ENCODE data around the gene MAST1. TPM values are rescaled to one million over a fixed set of nuclear protein-coding genes. Genes with fewer than 3 reads are reported as not detected.
"Not testable (repeated sequence)": the region's sequence is repeated elsewhere in the genome, so short reads cannot be mapped to it uniquely, and the experiment has no call there.

MAST1 gene
- total RNA-seq, 1 donor from 2014 or later = 35.1 TPM

- DNase-seq = peak; percentile 76
Observed at GRCh38 chr19:12801466-12802266, 36.6 kb upstream of the MAST1 start, which contains the start of the genes PRDX2 and THSD8. PRDX2 (minus strand) TSS chr19:12801800; CDS start chr19:12801261, 539 bp downstream. THSD8 (plus strand) TSS chr19:12802069; CDS start chr19:12802072, 3 bp downstream.

GRCh38 chr19:12802267-12803106 is 35.8 kb upstream of the MAST1 start:
- DNase-seq = no peak

- DNase-seq = no peak
Observed at GRCh38 chr19:12804051-12804450, 34.3 kb upstream of the MAST1 start.

- peak; percentile 88 for DNase-seq
Observed at GRCh38 chr19:12806242-12807081, 31.9 kb upstream of the MAST1 start, which contains the start of gene RNASEH2A. RNASEH2A (plus strand) TSS chr19:12806584; CDS start chr19:12806674, 90 bp downstream.

GRCh38 chr19:12815088-12815487 is 23.2 kb upstream of the MAST1 start:
- no peak for DNase-seq

- not testable (repeated sequence) for DNase-seq
Observed at GRCh38 chr19:12817188-12817587, 21.1 kb upstream of the MAST1 start.

GRCh38 chr19:12817810-12818209 is 20.5 kb upstream of the MAST1 start:
- not testable (repeated sequence) for DNase-seq

- DNase-seq = no peak
Observed at GRCh38 chr19:12821761-12822160, 16.6 kb upstream of the MAST1 start.

- DNase-seq = no peak
Observed at GRCh38 chr19:12825254-12826131, 12.8 kb upstream of the MAST1 start.

- no peak for DNase-seq
Observed at GRCh38 chr19:12828494-12828893, 9.8 kb upstream of the MAST1 start.

GRCh38 chr19:12833418-12833737 is 4.9 kb upstream of the MAST1 start:
- DNase-seq = no peak

GRCh38 chr19:12833738-12834565 is 4.4 kb upstream of the MAST1 start:
- DNase-seq = peak; percentile 31

GRCh38 chr19:12834566-12834943 is 3.8 kb upstream of the MAST1 start, which contains the start of gene RTBDN:
RTBDN (minus strand) TSS chr19:12834579; CDS start chr19:12829979, 4,600 bp downstream.
- peak; percentile 70 for DNase-seq

- DNase-seq = no peak
Observed at GRCh38 chr19:12834976-12835757, 3.1 kb upstream of the MAST1 start.

GRCh38 chr19:12836529-12836863 is 1.8 kb upstream of the MAST1 start:
- DNase-seq = no peak

GRCh38 chr19:12837225-12837624 is 1.1 kb upstream of the MAST1 start:
- DNase-seq = no peak

- DNase-seq = no peak
Observed at GRCh38 chr19:12838886-12839756, 806 bp downstream of the MAST1 start.

Data from occipital lobe (tissue), 2 donors.